H1 (cell line): ENCODE data around the gene ATAT1. TPM values are rescaled to one million over a fixed set of nuclear protein-coding genes. Genes with fewer than 3 reads are reported as not detected.
A peak's percentile ranks its signal among the peaks of the same experiment; 100 is the strongest.

Source experiments
- BRCA1 ChIP-seq: IDR thresholded peaks from 2 replicates; pipeline ENCODE4 v1.6.1; 2012; ENCODE audit warnings: low read depth, low read length, improper control_type of control experiment
- CHD1 ChIP-seq: IDR thresholded peaks from 2 replicates; pipeline ENCODE4 v1.6.1; 2012; ENCODE audit warnings: low read depth, low read length, improper control_type of control experiment
- CREB1 ChIP-seq: IDR thresholded peaks from 2 replicates; pipeline ENCODE4 v1.6.1; 2012; ENCODE audit warnings: inconsistent platforms
- FOSL1 ChIP-seq: IDR thresholded peaks from 2 replicates; pipeline ENCODE4 v1.6.1; 2011; ENCODE audit warnings: mild to moderate bottlenecking, low read depth, low read length, moderate library complexity; ENCODE audit not compliant: insufficient read depth
- GTF2F1 ChIP-seq: IDR thresholded peaks from 2 replicates; pipeline ENCODE4 v1.6.1; 2012; ENCODE audit warnings: low read depth, low read length, improper control_type of control experiment, borderline replicate concordance
- JUN ChIP-seq: IDR thresholded peaks from 2 replicates; pipeline ENCODE4 v1.6.1; 2011; ENCODE audit warnings: low read depth, mild to moderate bottlenecking, improper control_type of control experiment, low read length
- PHF8 ChIP-seq: fragments of 200-600 bp; sonication (generic); conservative IDR thresholded peaks from 2 replicates; pipeline ENCODE4 v1.7.1; 2012; ENCODE audit warnings: low read depth, mild to moderate bottlenecking, inconsistent platforms, low read length, moderate library complexity
- POLR2AphosphoS5 ChIP-seq: IDR thresholded peaks from 2 replicates; pipeline ENCODE4 v1.6.1; 2011; ENCODE audit warnings: low read depth, low read length
- RXRA ChIP-seq: IDR thresholded peaks from 2 replicates; pipeline ENCODE4 v1.6.1; 2011; ENCODE audit warnings: low read depth, mild to moderate bottlenecking, low read length, moderate library complexity; ENCODE audit not compliant: insufficient read depth
- TAF7 ChIP-seq: optimal IDR thresholded peaks from 2 replicates; pipeline ENCODE3; 2011; ENCODE audit warnings: low read depth, mild to moderate bottlenecking, inconsistent platforms, low read length, moderate library complexity, borderline replicate concordance
- TCF12 ChIP-seq: IDR thresholded peaks from 2 replicates; pipeline ENCODE4 v1.6.1; 2011; ENCODE audit warnings: low read depth, mild to moderate bottlenecking, low read length
- YY1 ChIP-seq: IDR thresholded peaks from 2 replicates; pipeline ENCODE4 v1.6.1; 2011; ENCODE audit warnings: low read depth, mild to moderate bottlenecking, low read length
- polyA plus RNA-seq, 7 experiments: library from polyadenylated mRNA; depleted of rRNA in 3 of 7; stranded (reverse) in 5 of 7; unstranded in 2 of 7; fragments of >200 nt in 5 of 7; fragments of 200-250 nt in 2 of 7; gene quantifications; 1 replicate in 5 of 7; 2 replicates in 1 of 7; 4 replicates in 1 of 7; pipeline versions ENCODE4 v1.2.1 to v1.2.3, GENCODE V29; 2011 to 2013; ENCODE audit warnings: missing spikeins in 2 of 7, mixed read lengths in 2 of 7
- total RNA-seq: library from RNA; stranded (reverse); fragmentation: NEBNext Ultra II Directional; extraction: Animal tissue kit (Norgen Biotek cat#: 25700); gene quantifications from 2 replicates; pipeline ENCODE4 v1.2.1, GENCODE V29; 2021

Gene ATAT1
- total and polyA plus RNA-seq, 2 of the 8 experiments (the other 6 are each of a cell fraction or from before 2014, with no cell fraction given), result 14.4 to 14.6 TPM

DNA sequence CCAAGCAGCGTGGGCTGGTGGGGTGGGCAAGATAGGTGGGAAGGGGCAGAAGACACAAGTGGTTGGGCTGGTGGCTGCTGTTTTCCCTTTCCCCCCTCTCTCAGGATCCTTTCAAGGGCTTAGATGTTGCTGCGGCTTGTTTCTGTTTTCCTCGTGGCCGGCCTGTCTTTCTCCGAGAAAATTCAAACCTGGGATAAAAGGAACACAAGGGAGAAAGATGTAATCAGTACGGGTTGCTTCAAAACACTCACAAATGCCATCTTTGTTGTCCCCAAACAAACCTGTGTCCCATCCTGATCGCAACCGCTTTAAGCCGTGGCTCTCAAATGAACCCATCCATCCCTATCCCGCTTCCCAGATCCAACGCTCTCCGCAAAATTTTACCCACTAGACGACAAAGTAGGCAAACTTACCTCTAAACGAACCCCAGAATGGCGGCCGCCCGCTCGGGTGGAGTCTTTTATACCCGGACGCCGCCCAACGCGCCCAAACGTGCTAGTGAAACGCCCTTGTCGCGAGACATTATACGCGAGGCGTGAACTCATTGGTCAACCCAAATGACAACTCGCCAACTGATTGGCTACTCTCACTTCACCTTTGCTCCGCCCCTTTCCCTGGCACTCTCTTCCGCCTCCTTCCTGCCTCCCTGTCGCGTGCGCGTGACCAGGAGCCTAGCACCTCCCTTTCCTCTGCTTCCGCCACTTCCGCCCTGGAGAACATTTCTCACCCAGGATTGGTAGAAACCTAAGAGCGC, 9.7 kb upstream of the ATAT1 start, which contains the start of gene PPP1R10 (continued):
- TF ChIP-seq YY1 (peak; percentile 95), CREB1 (peak; percentile 96), GTF2F1 (peak; percentile 99), TCF12 (0 out of 2 replicates have a peak, but pooled peaks have one; percentile 20), FOSL1 (no peak), PHF8 (peak; percentile 85), JUN (no peak), POLR2AphosphoS5 (peak; percentile 99), RXRA (no peak), CHD1 (peak; percentile 82), BRCA1 (peak; percentile 86), TAF7 (peak; percentile 99)
